Ascending aorta (tissue), 2 donors: Measurements from ENCODE around the gene PAPPA2. TPM values are rescaled to one million over a fixed set of nuclear protein-coding genes. Genes with fewer than 3 reads are reported as not detected.

ENCODE experiments used
- DNase-seq, 2 donors: peaks; one replicate each; pipeline ENCODE4 v3.0.0-alpha.2; 2019; ENCODE audit warnings: low spot score in 2 of 2
- H3K27ac ChIP-seq, 2 donors: fragments of 200-600 bp; sonication (generic); one replicate each; pipeline ENCODE4 v1.5.1; 2016 to 2017; ENCODE audit warnings: mild to moderate bottlenecking in 1 of 2
- H3K27me3 ChIP-seq: fragments of 200-600 bp; sonication (generic); one replicate; pipeline ENCODE4 v1.5.1; 2017
- H3K36me3 ChIP-seq, 2 donors: fragments of 200-600 bp; sonication (generic); one replicate each; pipeline ENCODE4 v1.5.1; 2016
- H3K4me1 ChIP-seq, 2 donors: fragments of 200-600 bp; sonication (generic); one replicate each; pipeline ENCODE4 v1.5.1; 2016 to 2017; ENCODE audit warnings: mild to moderate bottlenecking in 1 of 2
- H3K4me3 ChIP-seq, 2 donors: fragments of 200-600 bp; sonication (generic); one replicate each; pipeline ENCODE4 v1.5.1; 2016 to 2017; ENCODE audit warnings: mild to moderate bottlenecking in 1 of 2
- H3K9me3 ChIP-seq, 2 donors: fragments of 200-600 bp; sonication (generic); one replicate each; pipeline ENCODE4 v1.5.1; 2016
- CTCF ChIP-seq, 3 experiments: fragments of 200-600 bp in 2 of 3; fragments of 450-650 bp in 1 of 3; sonication (generic) in 2 of 3; IDR thresholded peaks; one replicate each; pipeline ENCODE4 v1.5.1; 2016 to 2019; ENCODE audit warnings: antibody characterized with exemption in 3 of 3, mild to moderate bottlenecking in 1 of 3, moderate library complexity in 1 of 3
- intact Hi-C: fragments of 100-400 bp; cut with DNase I; formaldehyde crosslinking; loops from one replicate; pipeline ENCODE4 v1.15.1; 2023
- total RNA-seq: library from RNA; depleted of rRNA; stranded (reverse); fragments of >200 nt; gene quantifications from one replicate; pipeline ENCODE4 v1.1.0, GENCODE V29; 2016

Gene PAPPA2
- total RNA-seq, 1 donor from 2014 or later = 2.9 TPM

GRCh38 chr1:176656257-176656995 is 193.5 kb downstream of the PAPPA2 start:
- intact Hi-C loops = loop anchor here (1.0 to 10.0 kb wide), 6 partner anchors 36 to 1688 kb away; partner anchors contain the start of genes COP1 and KIAA0040
- peak; percentile 9 to 86 for DNase-seq
- Histone ChIP-seq H3K27me3 (no peaks in the 10 kb centered on the region), H3K27ac (peak overlapping the region; percentile 89 to 96), H3K9me3 (peaks cover 0 to 19% of the 10 kb centered on the region in 2 donors), H3K4me1 (peaks cover 0 to 14% of the 10 kb centered on the region in 2 donors), H3K36me3 (no peaks in the 10 kb centered on the region), H3K4me3 (peak overlapping the region in 1 of 2 donors; percentile 5)
- peak in 2 of 3 experiments; percentile 26 to 33 for TF ChIP-seq CTCF (IDR thresholded peaks at IDR 0.05)

- Histone ChIP-seq H3K4me3 (no peak overlapping the region), H3K4me1 (no peaks in the 10 kb centered on the region)
- TF ChIP-seq CTCF (IDR thresholded peaks at IDR 0.05) = no peak
Observed at GRCh38 chr1:176669782-176670181, 206.8 kb downstream of the PAPPA2 start.

GRCh38 chr1:176670853-176671252 is 207.9 kb downstream of the PAPPA2 start:
- TF ChIP-seq CTCF (IDR thresholded peaks at IDR 0.05) = no peak
- H3K27me3 ChIP-seq = no peaks in the 10 kb centered on the region
- no peak for DNase-seq
- H3K4me3 ChIP-seq = no peak overlapping the region
- H3K4me1 ChIP-seq = no peaks in the 10 kb centered on the region
- no peaks in the 10 kb centered on the region for H3K36me3 ChIP-seq
- H3K27ac ChIP-seq = no peak overlapping the region
- H3K9me3 ChIP-seq = no peaks in the 10 kb centered on the region
- intact Hi-C loops = no loop called here

More at GRCh38 chr1:176669782-176670181, 206.8 kb downstream of the PAPPA2 start:
- DNase-seq = no peak
- H3K27ac ChIP-seq = no peak overlapping the region
- no peaks in the 10 kb centered on the region for H3K27me3 ChIP-seq
- H3K36me3 ChIP-seq = no peaks in the 10 kb centered on the region
- no peaks in the 10 kb centered on the region for H3K9me3 ChIP-seq
- intact Hi-C loops = no loop called here

GRCh38 chr1:176682830-176683535 is 220.0 kb downstream of the PAPPA2 start:
- Histone ChIP-seq H3K9me3 (no peaks in the 10 kb centered on the region), H3K4me1 (no peaks in the 10 kb centered on the region), H3K27ac (no peak overlapping the region), H3K4me3 (no peak overlapping the region), H3K36me3 (no peaks in the 10 kb centered on the region), H3K27me3 (no peaks in the 10 kb centered on the region)
- DNase-seq = no peak
- no peak for TF ChIP-seq CTCF (IDR thresholded peaks at IDR 0.05)
- intact Hi-C loops = no loop called here

- no peaks in the 10 kb centered on the region for H3K27me3 ChIP-seq
- intact Hi-C loops = loop anchor here (1.0 to 5.0 kb wide), 4 partner anchors 34 to 314 kb away; no protein-coding TSS in a partner anchor
- H3K36me3 ChIP-seq = no peaks in the 10 kb centered on the region
- DNase-seq = peak in 1 of 2 donors; percentile 66
- H3K27ac ChIP-seq = no peak overlapping the region
- no peaks in the 10 kb centered on the region for H3K9me3 ChIP-seq
- H3K4me1 ChIP-seq = peaks cover 0 to 5% of the 10 kb centered on the region in 2 donors
- H3K4me3 ChIP-seq = no peak overlapping the region
- peak; percentile 36 to 83 (median 73) for TF ChIP-seq CTCF (IDR thresholded peaks at IDR 0.05)
Observed at GRCh38 chr1:176691251-176692228, 228.6 kb downstream of the PAPPA2 start.
